GM23338 (cell line): ENCODE data around the gene FOXP2.

Experiments
- EZH2 ChIP-seq: fragments of 200-600 bp; sonication (generic); IDR thresholded peaks from one replicate; pipeline ENCODE4 v1.8.0; 2017; ENCODE audit warnings: antibody characterized with exemption, mild to moderate bottlenecking, low read depth; ENCODE audit not compliant: unreplicated experiment
- EZH2phosphoT487 ChIP-seq: fragments of 200-600 bp; sonication (generic); IDR thresholded peaks from one replicate; pipeline ENCODE4 v1.8.1; 2018; ENCODE audit warnings: antibody characterized with exemption; ENCODE audit not compliant: unreplicated experiment
- NANOG ChIP-seq: IDR thresholded peaks from 2 replicates; pipeline ENCODE4 v1.6.1; 2016; ENCODE audit warnings: antibody characterized with exemption, borderline replicate concordance
- POLR2AphosphoS5 ChIP-seq: IDR thresholded peaks from 2 replicates; pipeline ENCODE4 v1.6.1; 2016; ENCODE audit warnings: antibody characterized with exemption, low read depth
- REST ChIP-seq: IDR thresholded peaks from one replicate; pipeline ENCODE4 v1.6.1; 2018; ENCODE audit warnings: antibody characterized with exemption; ENCODE audit not compliant: unreplicated experiment
- ZNF114 ChIP-seq: fragments of 250-450 bp; sonication (Bioruptor Pico); IDR thresholded peaks from 2 replicates; pipeline ENCODE4 v1.5.0; 2020; ENCODE audit warnings: mild to moderate bottlenecking, moderate library complexity
- TF ChIP-seq, protein P1 (sequence below), 2 experiments: fragments of 200-600 bp in 1 of 2; sonication (generic) in 1 of 2; conservative IDR thresholded peaks; 2 replicates each; pipeline versions ENCODE4 v1.5.1 to v1.6.1; 2016 to 2017; ENCODE audit warnings: antibody characterized with exemption in 2 of 2, low read depth in 2 of 2, mild to moderate bottlenecking in 2 of 2, moderate library complexity in 1 of 2

DNA sequence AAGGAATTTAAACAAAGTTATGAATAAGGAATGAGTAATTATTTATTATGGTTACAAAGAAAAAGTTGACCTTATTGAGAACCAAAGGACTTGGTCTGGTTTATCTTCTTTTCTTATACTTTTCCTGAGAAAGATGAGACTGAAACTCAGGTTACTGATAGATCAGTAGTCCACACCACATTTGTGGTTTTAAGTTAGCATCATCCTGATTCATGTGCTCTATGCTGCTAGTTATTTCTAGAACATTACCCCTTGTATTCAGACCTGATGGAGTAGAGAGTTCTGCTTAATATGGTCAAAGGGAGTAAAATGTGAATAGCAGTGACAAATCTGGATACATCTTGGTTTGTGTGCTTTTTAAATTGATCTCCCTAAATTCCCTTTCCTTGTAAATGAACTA is 63.8 kb downstream of the FOXP2 start:
- TF ChIP-seq EZH2: no peak
- TF ChIP-seq, protein P1, sequence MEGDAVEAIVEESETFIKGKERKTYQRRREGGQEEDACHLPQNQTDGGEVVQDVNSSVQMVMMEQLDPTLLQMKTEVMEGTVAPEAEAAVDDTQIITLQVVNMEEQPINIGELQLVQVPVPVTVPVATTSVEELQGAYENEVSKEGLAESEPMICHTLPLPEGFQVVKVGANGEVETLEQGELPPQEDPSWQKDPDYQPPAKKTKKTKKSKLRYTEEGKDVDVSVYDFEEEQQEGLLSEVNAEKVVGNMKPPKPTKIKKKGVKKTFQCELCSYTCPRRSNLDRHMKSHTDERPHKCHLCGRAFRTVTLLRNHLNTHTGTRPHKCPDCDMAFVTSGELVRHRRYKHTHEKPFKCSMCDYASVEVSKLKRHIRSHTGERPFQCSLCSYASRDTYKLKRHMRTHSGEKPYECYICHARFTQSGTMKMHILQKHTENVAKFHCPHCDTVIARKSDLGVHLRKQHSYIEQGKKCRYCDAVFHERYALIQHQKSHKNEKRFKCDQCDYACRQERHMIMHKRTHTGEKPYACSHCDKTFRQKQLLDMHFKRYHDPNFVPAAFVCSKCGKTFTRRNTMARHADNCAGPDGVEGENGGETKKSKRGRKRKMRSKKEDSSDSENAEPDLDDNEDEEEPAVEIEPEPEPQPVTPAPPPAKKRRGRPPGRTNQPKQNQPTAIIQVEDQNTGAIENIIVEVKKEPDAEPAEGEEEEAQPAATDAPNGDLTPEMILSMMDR (conservative IDR thresholded peaks at IDR 0.05; ENCODE audit: low read depth in 2 of 2): no peak
- no peak for TF ChIP-seq POLR2AphosphoS5
- no peak for TF ChIP-seq EZH2phosphoT487
- no peak for TF ChIP-seq ZNF114 (CRISPR knock-in tag)
- no peak for TF ChIP-seq REST
- TF ChIP-seq NANOG: no peak
